GM12874 (cell line): ENCODE results near the gene MORN1.

ENCODE experiments used
- TF ChIP-seq, protein P1 (sequence below): IDR thresholded peaks from 2 replicates; pipeline ENCODE4 v1.5.1; 2011; ENCODE audit warnings: low read depth, mild to moderate bottlenecking, control low read depth, low read length, moderate library complexity; ENCODE audit not compliant: insufficient read depth

MORN1 gene

DNA sequence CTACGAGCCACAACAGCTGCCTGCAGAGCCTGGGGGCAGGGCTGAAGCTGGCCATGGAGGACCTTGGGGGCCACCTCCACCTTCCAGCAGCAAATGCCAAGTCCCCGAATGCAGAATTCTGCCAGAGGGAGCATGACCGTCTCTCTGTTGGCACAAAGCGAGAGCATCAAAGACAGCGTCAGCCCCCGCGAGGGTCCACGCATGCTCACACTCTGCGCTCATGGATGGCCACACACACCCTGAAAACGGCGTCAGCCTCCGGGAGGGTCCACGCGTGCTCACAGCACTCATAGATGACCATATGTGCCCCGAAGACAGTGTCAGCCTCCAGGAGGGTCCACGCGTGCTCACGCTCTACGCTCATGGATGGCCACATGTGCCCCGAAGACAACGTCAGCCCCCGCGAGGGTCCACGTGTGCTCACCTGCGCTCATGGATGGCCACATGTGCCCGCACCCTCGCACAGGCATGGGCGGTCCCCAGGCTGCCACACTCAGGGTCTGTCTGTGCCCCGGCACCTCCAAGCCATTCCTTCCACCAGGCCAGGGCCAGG lies 46.5 kb downstream of the MORN1 start:
- TF ChIP-seq, protein P1, sequence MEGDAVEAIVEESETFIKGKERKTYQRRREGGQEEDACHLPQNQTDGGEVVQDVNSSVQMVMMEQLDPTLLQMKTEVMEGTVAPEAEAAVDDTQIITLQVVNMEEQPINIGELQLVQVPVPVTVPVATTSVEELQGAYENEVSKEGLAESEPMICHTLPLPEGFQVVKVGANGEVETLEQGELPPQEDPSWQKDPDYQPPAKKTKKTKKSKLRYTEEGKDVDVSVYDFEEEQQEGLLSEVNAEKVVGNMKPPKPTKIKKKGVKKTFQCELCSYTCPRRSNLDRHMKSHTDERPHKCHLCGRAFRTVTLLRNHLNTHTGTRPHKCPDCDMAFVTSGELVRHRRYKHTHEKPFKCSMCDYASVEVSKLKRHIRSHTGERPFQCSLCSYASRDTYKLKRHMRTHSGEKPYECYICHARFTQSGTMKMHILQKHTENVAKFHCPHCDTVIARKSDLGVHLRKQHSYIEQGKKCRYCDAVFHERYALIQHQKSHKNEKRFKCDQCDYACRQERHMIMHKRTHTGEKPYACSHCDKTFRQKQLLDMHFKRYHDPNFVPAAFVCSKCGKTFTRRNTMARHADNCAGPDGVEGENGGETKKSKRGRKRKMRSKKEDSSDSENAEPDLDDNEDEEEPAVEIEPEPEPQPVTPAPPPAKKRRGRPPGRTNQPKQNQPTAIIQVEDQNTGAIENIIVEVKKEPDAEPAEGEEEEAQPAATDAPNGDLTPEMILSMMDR = no peak

DNA sequence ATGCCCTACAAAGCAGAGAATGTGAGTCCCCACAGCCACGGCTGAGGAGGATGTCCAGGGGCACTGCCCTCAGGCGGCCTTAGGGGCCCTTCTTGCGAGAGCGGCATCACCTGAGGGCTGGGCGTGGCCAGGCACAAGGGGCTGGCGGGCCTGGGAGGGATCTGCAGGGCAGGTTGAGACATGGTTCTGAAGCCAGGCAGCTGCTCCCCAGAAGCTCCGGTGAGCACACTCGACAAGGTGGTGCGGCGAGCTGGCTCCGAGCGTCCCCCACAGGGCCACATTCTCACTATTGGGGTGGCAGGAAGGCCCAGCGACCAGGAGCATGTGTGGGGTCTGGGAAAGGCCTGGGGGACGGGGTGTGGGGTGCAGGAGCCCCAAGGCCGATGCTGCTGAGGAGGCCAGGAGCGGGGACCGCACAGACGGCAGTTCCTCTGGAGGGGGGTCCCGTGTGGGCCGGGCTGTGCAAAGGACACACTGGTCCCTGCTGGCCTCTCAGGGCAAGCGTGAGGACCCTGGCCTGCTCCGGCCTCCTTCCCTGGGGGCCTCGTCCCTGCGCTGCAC lies 47.2 kb downstream of the MORN1 start:
- TF ChIP-seq, protein P1 = no peak

DNA sequence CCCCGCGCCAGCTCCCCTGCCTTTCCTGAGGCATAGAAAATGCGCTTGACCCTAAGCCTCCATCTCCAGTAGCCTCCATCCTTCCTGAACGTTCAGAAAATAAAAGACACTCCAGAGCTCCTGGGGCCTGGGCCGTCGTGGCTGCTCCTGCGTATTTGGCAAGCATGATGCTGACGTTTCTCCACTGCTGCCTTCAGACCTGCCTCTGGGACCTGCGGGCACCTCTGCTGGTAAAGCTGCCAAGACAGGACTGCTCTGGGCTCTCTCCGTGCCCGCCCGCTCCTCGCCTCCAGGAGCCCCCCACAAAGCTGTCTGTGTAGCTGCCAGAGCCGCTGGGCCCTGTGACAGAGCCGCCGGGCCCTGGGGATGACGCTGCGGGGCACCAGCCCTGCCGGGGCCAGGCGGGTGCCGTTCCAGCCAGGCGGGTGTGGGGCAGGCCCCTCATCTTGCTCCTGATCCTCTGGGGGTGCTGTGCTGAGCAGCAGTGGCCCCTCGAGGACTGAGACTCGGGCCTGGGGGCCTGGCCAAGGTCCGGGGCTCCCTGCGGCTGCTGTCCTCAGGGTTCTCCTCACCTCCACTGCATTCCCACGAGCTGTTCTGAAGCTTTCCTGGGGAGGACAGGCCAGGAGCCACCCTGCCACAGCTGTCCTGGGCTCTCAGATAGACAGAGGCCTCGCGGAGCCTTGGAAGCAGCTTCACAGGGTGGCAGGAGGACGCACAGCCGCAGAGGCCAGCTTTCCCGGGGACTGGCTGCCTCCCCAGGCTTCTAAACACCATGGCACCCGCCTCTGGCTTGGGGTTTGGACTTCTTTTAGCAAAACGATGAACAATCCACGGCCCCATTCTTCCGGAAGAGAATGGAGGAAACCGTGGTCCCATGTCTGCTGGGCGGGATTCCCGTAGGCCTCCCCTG lies 48.1 kb downstream of the MORN1 start:
- TF ChIP-seq, protein P1 = no peak

DNA sequence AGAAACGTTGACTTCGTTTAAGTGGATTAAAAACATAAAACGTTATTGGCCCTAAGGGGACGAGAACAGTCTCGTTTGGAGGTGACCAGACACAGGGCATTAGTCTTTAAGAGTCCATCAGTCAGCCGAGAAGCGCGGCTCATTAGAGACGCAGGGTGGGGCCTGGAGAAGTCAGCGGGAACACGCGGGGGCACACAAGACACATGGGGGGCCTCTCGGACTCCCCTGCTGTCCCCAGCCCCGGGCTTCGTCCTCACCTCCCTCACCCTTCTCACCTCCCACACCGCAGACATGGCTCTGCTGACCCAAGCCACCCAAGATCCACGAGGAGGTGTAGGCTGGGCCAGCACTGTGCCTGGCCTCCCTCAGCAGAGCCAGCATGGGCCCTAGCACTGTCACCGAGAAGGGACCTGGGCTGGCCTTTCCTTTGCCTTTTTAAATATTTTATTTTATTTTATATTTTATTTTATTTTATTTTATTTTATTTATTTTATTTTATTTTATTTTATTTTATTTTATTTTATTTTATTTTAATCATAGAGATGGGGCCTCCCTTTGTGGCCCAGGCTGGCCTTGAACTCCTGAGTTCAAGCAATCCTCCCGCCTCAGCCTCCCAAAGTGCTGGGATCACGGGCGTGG lies 48.9 kb downstream of the MORN1 start:
- TF ChIP-seq, protein P1 = no peak

DNA sequence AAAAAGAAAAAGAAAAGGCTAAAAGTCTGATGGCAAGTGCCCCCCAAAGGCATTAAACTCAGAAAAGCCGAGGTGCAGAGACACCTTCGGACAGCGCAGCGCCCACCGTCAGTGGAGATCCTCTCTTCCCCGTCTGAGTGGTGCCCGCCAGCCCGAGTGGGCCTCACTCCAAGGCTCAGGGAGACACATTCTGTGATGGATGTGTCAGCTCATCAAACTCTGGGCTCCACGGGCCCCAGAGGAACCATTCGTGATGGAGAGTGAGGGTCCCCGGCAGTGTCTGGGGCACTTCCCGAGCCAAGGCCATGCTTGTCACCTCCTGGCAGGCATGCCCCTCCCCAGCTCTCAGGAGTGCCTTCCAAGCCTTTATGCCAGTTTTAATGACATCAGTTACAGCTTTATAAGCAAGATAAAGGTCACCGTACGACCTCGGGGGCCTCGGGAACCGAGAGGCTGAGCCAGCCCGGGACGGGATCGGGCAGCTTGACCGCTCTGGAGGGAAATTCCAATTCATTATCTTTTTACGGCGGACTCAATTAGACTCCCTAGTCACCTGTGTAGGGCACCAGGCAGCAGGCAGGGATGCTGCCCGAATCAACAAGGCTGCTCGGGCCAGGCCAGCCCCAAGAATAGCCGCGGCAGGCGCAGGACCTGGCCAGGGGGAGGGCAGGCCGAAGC lies 49.5 kb downstream of the MORN1 start:
- TF ChIP-seq, protein P1 = no peak

DNA sequence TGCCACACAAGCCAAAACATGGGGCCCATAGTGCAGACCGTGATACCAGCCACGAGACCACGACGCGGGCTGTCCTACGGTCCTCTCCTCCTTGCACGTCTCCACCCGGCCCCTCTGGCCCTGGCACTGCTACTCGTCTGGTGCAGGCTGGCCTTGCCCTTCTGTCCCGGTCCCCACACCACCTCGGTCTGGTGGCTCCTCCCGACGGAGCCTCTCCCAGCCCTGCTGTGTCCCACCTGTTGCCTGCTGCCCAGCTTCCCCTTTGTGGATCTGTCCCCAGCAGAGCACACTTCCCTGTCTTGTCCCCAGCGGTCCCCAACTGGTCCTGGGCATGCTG lies 50.5 kb downstream of the MORN1 start:
- TF ChIP-seq, protein P1 = no peak
